Activated CD4-positive, alpha-beta T cell treated with anti-CD3 and anti-CD28 coated beads, Interleukin-10, Interleukin-2, amounts not matched to agents 100 ng/mL and 50 ng/mL, durations not matched to agents 16 hours and 8 hours (primary cell): ENCODE results near the gene MIS18BP1.
"Not testable (repeated sequence)": the region's sequence is repeated elsewhere in the genome, so short reads cannot be mapped to it uniquely, and the experiment has no call there.

ENCODE experiments used
- DNase-seq: peaks from one replicate; pipeline ENCODE4 v3.0.0-alpha.2; 2020

The MIS18BP1 gene

DNA sequence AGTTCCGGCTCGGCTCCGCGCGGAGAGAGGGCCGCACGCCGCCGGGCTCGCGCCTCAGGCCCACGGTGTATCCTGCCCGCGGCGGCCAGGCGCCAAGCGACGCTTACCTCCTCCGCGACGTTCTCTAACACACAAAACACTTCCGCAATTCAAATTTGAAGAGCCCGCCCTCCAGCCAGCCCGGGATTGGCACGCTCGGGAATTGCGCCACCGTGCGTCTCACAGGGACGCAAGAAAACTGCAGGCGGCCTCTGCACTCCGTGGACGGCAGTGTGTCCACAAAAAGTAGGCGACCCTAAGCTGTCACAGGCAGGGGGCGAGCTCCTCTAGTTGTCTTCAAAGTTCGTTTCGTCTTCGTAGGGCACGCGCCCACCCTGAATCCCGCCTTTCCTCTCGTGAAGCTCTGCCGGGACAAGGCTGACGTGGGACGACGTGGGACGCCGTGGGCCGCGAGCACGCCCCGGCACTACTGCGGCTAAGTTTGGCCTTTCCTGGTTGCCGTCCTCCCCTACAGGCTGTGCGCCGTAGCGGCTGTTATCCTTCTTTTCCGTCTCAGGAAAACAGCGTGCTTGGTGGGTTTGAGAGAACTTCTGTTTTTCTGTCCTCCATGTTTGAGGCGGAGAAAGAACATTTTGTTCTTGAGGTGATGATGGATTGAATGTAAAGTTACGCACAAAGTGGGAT, at the start of gene MIS18BP1:
Gene MIS18BP1, minus strand, starts transcription at position 133 of the 684 bp plus-strand sequence. CDS start 5,916 bp downstream, outside the sequence.
- DNase-seq: peak; percentile 97

DNA sequence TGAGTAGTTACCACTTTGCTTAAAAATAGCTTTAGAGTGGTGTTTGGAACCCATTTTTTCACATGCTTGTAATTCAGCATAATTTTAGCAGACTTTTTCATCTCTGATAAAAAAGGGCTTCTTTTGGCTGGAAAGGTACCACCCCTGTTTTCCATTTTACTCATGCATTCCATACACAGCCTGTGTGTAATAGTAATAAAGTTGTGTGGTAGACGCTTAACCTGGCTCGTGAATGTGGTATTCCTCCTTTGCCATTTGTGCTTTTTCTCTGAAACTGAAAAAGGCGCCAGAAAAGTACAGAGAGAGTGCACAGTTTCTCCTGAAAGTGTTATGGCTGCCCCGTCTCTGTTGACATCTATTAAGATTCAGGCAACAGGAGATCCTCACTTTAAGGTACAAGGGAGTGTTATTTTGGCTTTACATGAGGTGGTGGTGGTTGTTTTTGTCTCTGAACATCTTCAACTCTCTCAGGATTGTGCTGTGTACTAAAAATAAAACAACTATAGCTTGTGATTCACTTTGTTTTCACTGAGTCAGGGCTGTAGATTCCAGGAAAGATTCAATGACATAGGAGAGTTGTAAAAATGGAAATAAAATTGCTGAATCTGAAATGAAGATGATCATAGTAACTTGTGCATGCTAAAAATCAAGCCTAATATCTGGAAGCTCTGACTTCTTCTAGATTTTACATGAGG, 45.6 kb upstream of the MIS18BP1 start:
- DNase-seq: peak; percentile 36

DNA sequence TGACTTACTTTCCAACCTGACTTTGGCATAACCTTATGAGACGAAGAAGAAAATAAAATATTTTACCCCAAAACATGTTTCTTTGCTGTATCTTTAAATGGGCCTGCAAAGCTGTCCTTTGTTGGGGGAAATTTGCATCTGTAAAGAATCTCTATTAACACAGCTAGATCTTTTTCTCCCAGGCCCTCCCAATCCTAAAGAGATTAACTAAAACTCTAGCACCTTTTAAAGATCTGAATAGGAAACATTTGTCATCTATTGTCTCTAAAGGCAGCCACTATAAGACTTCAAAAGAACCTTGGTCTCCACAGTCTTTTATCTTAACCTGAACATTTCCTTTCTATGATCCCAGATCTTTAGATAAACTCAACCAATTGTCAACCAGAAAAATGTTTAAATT, 41.8 kb upstream of the MIS18BP1 start:
- DNase-seq: not testable (repeated sequence)

DNA sequence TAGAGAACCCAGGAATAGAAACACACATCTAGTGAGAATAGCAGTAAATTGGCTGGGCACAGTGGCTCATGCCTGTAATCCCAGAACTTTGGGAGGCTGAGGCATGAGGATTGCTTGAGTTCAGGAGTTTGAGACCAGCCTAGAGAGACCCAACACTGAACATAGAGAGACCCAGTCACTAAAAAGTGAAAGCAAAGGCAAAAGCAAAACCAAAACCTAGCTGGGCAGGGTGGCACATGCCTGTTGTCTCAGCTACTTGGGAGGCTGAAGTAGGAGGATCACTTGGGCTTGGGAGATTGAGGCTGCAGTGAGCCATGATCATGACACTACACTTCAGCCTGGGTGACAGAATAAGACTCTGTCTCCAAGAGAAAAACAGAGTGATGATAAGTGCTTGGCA, 37.5 kb upstream of the MIS18BP1 start:
- peak; percentile 23 for DNase-seq

DNA sequence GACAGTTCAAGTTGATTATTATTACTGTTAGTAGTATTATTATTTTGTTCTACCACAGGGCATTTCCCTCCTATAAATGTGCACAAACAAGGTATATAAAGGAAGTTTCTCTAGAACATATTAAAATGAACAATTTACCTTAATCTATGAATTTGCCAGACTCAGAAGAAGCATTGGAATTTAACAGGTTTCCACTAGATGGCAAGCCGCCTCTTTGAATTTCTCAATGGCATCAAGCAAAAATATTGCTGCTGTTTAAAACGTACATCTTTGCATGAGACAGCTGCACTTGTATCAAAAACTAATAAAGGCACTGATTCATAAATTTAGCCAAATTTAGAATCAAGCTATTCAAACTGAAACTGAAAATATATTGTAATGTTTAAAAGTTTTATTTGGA, 34.6 kb upstream of the MIS18BP1 start:
- DNase-seq: no peak

DNA sequence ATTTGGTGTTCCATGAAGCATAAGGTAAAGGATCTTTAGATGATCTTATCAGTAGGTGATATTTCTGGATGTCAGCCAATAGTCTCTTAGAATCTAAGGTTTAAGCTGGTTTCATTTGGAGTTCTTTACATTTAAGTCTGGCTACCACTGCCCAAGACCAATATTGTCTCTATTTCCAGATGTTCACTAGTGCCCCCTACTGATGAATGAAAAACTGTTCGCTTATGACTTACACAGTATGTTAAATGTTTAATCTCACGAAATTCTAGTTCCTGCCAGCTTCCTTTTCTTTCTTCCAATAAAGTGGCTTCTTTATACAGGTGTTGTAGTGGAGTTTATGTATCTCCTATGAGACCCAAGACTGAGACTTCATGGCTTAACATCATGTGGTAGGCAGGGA, 31.8 kb upstream of the MIS18BP1 start:
- DNase-seq: no peak

DNA sequence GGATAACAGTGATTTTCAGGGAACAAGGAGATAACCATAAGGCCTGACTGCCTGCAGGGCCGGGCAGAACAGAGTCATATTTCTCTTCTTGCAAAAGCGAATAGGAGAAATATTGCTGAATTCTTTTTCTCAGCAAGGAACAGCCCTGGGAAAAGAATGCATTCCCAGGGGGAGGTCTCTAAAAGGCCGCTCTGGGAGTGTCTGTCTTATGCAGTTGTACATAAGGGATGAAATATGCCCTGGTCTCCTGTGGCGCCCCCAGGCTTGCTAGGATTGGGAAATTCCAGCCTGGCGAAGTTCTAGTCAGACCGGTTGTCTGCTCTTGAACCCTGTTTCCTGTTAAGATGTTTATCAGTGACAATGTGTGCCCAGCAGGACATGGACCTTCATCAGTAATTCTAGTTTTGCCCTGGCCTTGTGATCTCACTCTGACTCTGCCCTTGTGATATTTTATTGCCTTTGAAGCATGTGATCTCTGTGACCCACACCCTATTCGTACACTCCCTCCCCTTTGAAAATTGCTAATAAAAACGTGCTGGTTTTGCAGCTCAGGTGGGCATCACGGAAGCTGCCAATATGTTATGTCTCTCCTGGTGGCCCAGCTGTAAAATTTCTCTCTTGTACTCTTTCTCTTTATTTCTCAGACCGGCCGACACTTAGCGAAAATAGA, 28.9 kb upstream of the MIS18BP1 start:
- DNase-seq: not testable (repeated sequence)

DNA sequence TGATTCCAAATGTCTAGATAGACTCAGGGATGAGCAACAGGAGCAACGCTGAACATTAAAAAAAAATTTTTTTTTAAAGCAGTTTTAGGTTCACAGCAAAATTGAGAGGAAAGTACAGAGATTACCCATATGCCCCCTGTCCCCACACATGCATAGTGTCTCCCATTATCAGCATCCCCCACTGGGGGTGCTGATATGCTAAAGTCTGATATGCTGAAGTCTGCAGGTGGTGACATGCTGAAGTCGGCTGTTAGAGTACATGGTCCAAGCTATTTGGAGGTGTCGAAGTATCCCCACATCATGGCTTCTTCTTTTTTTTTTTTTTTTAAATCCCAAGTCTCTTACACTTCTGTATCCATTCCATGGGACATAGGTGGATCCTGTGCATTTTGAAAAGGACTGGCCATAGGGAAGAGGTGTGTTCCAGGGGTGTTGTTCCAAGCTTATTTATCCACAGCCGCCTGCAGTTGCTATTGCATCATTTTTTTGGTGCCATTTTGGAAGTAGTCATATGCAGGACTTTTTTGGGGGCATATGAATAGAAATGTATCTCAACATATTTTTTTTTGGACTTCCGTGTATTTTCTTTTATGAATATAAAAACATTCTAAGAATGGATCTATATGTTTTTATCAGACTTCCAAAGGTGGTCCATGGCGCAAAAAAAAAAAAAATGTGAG, 19.0 kb upstream of the MIS18BP1 start:
- DNase-seq: no peak

DNA sequence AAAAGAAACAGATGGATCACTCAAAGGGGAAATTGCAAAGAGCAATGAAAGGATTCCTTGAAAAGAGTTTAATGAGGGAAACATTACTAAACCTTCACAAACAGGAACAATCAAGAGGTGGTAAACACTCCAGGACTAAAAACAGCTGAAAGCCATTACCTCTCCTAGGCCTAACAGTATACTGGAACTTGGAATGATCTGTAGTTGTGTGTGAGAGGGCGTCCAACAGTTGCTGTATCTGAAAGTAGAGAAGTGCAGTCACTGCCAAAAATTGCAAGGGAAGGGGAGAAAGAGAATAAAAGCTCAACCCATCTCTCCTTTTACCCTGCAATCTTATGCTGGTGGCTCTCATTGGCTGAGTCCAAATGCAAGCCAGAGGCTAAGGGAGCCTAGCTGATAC, 17.0 kb upstream of the MIS18BP1 start:
- DNase-seq: no peak

DNA sequence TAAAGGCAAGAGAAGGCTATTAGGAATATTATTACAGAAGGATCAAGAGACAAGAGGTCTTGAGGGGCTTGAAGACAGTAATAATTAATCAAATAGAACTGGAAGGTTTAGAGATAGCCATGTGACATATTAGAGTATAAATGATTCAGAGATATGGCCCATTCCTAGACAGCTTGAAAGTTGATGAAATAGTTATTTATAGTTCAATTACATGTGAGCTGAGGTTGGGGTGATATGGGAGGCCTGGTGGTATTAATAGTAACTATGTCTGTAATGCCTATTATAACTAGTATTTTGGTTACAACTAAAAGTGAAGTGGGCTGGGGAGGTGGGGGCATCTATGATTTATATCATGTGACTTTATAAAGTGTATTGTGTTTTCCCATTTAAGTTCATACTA, 14.1 kb upstream of the MIS18BP1 start:
- no peak for DNase-seq

DNA sequence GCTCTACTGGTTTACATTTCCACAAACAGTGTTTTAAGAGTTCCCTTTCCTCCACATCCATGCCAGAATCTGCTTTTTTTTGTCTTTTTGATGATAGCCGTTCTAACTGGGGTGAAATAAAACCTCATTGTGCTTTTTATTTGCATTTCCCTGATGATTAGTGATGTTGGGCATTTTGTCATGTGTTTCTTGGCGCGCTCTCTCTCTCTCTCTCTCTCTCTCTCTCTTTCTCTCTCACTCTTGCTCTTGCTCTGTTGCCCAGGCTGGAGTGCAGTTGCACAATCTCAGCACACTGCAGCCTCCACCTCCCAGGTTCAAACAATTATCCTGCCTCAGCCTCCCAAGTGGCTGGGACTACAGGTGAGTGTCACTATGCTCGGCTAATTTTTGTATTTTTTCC, 9.6 kb upstream of the MIS18BP1 start:
- no peak for DNase-seq

DNA sequence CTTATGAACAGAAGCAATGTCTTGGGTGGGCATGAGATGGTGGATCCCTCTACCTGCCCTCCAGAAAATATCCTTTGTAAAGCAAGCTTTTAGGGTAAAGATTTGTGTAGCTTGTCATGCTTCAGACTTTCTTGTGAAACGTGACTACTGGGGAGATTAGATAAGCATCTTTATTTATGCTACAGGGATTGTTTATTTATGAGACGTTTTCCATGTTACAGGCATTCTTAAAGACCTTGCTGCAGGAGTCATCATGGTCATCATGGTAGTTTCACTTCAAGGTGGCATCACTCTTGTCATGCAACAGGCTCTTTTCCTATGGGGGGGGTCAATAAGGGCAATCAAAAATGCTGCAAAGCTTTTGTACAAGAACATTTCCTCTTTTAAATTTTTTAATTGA, 8.2 kb upstream of the MIS18BP1 start:
- no peak for DNase-seq

DNA sequence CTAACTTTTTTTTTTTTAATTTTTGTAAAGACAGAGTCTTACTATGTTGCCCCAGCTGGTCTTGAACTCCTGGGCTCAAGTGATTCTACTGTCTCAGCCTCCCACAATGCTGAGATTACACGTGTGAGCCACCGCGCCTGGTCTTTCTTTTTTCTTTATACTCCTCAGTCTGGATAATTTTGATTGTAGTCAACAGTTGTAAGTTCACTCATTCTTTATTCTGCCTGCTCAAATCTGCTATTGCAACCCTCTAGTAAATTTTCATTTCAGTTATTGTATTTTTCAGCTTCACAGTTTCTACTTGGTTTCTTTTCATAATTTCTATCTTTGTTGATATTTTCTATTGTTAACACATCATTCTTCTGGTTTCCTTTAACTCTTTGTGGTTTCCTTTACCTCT, 5.8 kb upstream of the MIS18BP1 start:
- DNase-seq: no peak

DNA sequence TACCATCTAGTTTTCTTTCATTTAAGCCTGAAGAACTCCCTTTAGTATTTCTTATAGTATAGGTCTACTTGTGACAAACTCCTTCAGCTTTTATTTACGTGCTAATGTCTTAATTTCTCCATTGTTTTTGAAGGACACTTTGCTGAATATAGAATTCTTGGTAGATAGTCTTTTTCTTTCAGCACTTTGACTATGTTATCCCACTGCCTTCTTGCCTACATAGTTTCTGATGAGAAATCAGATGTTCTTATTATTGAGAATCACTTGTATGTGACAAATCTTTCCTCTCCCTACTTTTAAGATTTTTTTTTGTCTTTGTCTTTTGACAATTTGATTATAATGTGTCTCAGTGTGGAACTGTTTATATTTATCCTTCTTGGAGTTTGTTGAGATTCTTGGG, 5.1 kb upstream of the MIS18BP1 start:
- no peak for DNase-seq

DNA sequence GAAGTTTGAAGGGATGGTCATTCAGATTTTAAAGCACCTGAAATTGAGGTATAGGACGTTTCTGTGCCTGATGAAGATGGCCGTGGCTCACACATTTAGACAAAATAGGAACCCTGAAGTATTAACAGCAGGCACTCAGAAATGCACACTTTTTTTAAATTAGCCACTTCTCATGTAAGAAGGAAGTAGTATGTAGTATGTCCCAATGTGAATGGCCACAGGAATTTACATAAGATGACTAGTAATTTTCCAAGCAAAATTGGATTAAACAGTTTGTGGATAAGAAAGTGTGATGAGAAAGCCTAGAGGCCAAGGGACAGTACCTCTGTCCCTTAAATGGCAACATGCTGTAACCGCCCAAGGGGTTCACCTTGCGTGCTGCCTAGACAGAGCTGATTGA, 1.8 kb upstream of the MIS18BP1 start:
- no peak for DNase-seq

DNA sequence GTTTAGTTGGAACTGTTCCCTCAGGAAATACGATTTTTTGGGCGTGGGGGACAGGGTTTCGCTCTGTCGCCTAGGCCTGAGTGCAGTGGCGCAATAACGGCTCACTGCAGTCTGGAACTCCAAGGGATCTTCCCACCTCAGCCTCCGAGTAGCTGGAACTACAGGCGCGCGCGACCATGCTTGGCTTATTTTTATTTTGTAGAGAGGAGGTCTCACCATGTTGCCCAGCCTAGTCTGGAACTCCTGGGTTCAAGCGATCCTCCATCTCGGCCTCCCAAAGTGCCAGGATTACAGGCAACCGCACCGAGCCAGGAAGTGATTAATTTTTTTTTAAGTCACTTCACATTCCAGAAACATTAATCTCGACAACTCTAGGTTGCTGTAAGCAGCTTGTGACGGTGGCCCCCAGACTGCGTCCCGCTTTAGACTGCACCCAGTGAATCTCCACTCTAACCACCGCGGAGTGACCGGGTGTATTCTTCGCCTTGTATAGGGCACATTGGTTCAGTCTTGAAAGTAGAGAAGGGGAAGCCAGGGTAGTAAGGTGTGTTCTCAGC, 830 bp upstream of the MIS18BP1 start:
- DNase-seq: no peak

DNA sequence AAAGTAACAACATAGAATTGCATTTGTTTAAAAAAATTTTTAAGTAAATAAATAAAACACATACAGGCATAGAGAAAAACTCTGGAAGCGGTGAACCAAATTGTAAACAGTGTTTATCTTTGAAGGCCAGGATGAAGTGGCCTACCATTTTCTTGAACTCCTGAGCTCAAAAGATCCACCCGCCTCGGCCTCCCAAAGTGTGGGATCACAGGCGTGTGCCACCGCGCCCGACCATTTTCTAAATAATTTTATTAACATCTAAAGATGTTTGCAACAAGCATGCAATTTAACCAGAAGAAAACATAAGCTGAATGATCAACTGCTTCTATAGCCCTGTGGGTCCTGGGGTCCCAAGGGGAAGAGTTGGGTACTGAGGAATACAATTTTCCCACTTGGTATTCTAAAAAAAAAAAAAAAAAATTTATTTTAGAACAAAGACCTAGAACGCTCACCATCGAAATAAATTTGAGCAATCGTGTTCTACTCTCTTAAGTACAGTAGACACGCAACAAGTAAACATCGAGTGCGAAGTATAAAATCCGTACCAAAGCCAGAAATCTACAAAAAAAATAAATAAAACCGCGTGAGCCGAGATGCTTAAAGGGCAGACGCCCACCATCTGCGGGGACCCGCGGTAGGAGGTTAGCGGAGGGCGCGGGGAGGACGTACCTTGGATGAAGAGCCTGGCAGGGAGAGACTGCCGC, 484 bp downstream of the MIS18BP1 start:
- DNase-seq: peak; percentile 34

DNA sequence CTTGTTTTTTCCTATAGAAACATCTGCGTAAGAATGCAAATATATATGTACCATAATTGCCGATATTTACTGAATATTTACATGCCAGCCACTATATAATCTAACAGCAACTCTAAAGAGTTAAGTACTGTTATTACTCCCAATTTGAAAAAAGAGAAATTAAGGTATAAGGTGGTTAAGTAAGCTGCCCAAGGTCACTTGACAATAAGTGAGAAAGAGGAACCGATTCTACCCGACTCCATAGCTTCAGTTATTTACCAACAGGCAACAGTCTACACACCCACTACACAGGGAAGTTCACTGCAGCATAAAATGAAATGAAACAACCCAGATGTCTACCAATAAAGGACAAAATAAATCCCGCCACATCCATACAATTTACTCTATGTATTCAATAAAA, 1.1 kb downstream of the MIS18BP1 start:
- DNase-seq: peak; percentile 48

DNA sequence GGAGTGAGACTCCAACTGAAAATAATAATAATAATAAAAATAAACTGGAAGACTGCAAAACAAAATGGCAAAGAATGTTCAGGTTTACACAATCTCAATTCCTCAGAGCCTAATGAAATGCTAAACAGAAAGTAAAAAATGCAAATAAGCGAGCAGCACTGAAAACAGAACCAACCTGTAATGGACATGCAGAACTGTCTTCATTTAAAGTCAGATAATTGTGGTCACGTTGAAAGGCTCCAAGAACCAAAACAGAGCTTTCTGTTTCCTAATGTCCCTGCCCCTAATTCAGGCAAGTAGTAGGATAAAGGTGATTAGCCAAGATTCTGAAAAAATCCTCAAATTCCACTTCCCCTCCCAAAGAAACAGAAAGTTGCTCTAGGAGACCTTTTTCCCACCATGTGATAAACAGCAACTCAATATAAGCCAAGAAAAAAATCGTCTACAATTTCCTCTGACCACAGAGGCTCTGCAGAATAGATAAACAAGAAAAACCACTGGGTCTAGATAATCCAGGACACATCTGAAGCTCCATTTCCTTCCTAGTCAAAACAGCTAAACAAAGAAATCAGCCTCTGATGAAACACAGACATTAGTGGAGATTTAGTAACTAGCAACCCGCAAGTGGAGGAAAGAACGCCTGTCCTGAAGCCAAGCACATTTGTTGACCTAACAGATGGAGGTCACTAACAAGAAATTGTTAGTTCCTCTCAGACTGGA, 3.0 kb downstream of the MIS18BP1 start:
- DNase-seq: peak; percentile 46

DNA sequence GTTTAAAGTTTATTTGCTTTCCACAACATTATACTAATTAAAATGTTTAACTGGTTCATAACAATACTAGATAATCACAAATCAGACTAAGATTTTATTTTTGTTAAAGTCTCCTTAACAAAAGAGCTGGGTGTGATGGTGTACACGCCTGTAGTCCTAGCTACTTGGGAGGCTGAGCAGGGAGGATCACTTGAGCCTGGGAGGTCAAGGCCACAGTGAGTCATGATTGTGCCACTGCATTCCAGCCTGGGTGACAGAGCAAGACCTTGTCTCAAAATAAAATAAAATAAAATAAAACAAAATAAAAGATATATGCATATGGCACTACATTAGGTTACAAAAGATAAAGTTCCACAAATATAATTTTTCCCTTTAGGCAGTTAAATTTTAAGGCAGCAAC, 5.6 kb downstream of the MIS18BP1 start:
- DNase-seq: no peak

DNA sequence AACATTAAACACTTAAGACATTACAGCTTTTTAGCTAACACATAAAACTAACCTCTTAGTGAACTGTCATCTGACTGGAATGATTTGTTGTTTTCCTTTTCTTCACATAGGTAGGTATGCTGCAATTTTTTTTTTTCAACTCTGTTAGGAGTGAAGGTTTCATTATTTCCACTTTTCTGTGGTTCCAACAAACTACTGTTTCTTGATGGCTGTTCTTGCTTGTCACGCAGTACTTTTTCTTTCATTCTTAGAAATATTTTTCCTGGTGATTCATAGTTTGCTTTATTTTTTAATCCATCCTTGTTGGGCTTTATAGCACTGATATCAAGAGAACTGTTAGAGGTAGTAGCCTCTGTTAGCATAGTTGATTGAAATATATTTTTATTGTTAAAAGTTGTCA, 6.3 kb downstream of the MIS18BP1 start:
- peak; percentile 65 for DNase-seq

DNA sequence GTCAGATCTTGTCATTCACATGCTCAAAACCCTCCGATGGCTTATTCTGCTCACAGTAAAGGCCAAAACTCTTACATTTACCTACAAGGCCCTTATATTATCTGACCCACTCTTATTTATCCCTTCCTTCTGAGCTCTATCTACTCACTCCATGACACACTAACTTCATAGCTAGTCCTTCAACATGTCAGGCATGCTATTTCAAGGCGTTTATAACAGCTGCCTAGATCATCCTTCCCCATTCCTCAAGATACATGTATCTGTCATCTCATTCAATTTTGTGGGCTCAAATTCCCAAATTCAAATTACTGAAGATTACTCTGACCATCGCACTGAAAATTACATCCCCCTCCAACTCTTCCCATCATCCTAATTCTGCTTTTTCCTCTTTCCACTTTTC, 6.9 kb downstream of the MIS18BP1 start:
- no peak for DNase-seq
